ENCODE data around the gene UPB1.

GRCh38 chr22:24466716-24467328 is 28.3 kb upstream of the UPB1 start:
- no peak for TF ChIP-seq POLR2A (IDR thresholded peaks at IDR 0.05)
- TF ChIP-seq CTCF (IDR thresholded peaks at IDR 0.05), result no peak
- TF ChIP-seq POLR2AphosphoS5 (IDR thresholded peaks at IDR 0.05), result no peak
